CD8-positive, alpha-beta memory T cell (primary cell): ENCODE data around the gene UGT2A2. TPM values are rescaled to one million over a fixed set of nuclear protein-coding genes. Genes with fewer than 3 reads are reported as not detected.
"Not testable (repeated sequence)": the region's sequence is repeated elsewhere in the genome, so short reads cannot be mapped to it uniquely, and the experiment has no call there.

Experiments used
- CTCF ChIA-PET: fragments of 350-600 bp; sonication (Branson Sonifier 250); formaldehyde crosslinking; loops from one replicate; lab custom pipeline; 2021; ENCODE audit warnings: antibody characterized with exemption; lab: Charles Lee
- POLR2A ChIA-PET: fragments of 350-600 bp; sonication (Branson Sonifier 250); formaldehyde crosslinking; loops from one replicate; lab custom pipeline; 2021; ENCODE audit warnings: antibody characterized with exemption; lab: Charles Lee
- DNase-seq, 5 donors: peaks; one replicate each; pipeline versions ENCODE4 v3.0.0 to v3.0.0-alpha.2; 2020 to 2022; ENCODE audit warnings: mixed read lengths in 1 of 5
- H3K27ac ChIP-seq: one replicate; pipeline ENCODE4 v1.7.0; 2013; ENCODE audit warnings: low read depth, mild to moderate bottlenecking, low read length, moderate library complexity
- H3K27me3 ChIP-seq: 2 replicates; pipeline ENCODE4 v1.7.0; 2013; ENCODE audit warnings: low read length, mild to moderate bottlenecking; ENCODE audit not compliant: insufficient read depth, poor library complexity, severe bottlenecking
- H3K36me3 ChIP-seq: 2 replicates; pipeline ENCODE4 v1.7.0; 2013; ENCODE audit warnings: mild to moderate bottlenecking, low read length, moderate library complexity; ENCODE audit not compliant: insufficient read depth
- H3K4me1 ChIP-seq: 2 replicates; pipeline ENCODE4 v1.7.0; 2013; ENCODE audit warnings: mild to moderate bottlenecking, low read length, moderate library complexity; ENCODE audit not compliant: insufficient read depth
- H3K4me3 ChIP-seq: 2 replicates; pipeline ENCODE4 v1.7.0; 2013; ENCODE audit warnings: mild to moderate bottlenecking, low read length
- H3K9me3 ChIP-seq: 2 replicates; pipeline ENCODE4 v1.7.0; 2013; ENCODE audit warnings: mild to moderate bottlenecking, low read length
- H3K27ac Mint-ChIP-seq, 8 donors: one replicate each; pipeline ENCODE4 v1.8.0; 2020 to 2021; ENCODE audit warnings: mixed read lengths in 8 of 8, mild to moderate bottlenecking in 6 of 8, inconsistent platforms in 3 of 8, moderate library complexity in 3 of 8
- H3K27me3 Mint-ChIP-seq, 2 donors: one replicate each; pipeline ENCODE4 v1.8.0; 2020 to 2021; ENCODE audit warnings: mixed read lengths in 2 of 2, mild to moderate bottlenecking in 1 of 2, moderate library complexity in 1 of 2
- H3K36me3 Mint-ChIP-seq, 3 donors: one replicate each; pipeline ENCODE4 v1.8.0; 2020 to 2021; ENCODE audit warnings: mixed read lengths in 3 of 3, inconsistent platforms in 1 of 3, mild to moderate bottlenecking in 1 of 3
- H3K4me1 Mint-ChIP-seq, 3 donors: one replicate each; pipeline ENCODE4 v1.8.0; 2020 to 2021; ENCODE audit warnings: mixed read lengths in 3 of 3, inconsistent platforms in 1 of 3, mild to moderate bottlenecking in 1 of 3
- H3K4me3 Mint-ChIP-seq, 7 donors: one replicate each; pipeline ENCODE4 v1.8.0; 2020 to 2021; ENCODE audit warnings: mixed read lengths in 7 of 7, mild to moderate bottlenecking in 6 of 7, moderate library complexity in 4 of 7, inconsistent platforms in 2 of 7
- H3K9me3 Mint-ChIP-seq, 5 donors: one replicate each; pipeline ENCODE4 v1.8.0; 2020 to 2022; ENCODE audit warnings: mixed read lengths in 5 of 5, mild to moderate bottlenecking in 3 of 5, moderate library complexity in 2 of 5, inconsistent platforms in 1 of 5
- polyA plus RNA-seq: library from polyadenylated mRNA; unstranded; fragments of 300-500 nt; fragmentation: Illumina TruSeq; gene quantifications from one replicate; pipeline ENCODE4 v1.2.3, GENCODE V29; 2021
- total RNA-seq, 2 experiments: library from RNA; stranded (reverse); gene quantifications; one replicate each; pipeline ENCODE4 v1.2.3, GENCODE V29; 2021

The UGT2A2 gene
- total RNA-seq (not detected), polyA plus RNA-seq (not detected)

GRCh38 chr4:69639542-69639941 is at the start of gene UGT2A2:
Gene UGT2A2, minus strand, starts transcription at chr4:69639642. Its CDS starts 2 bp downstream, at chr4:69639640.
- Mint-ChIP-seq H3K4me1 (no peaks in the 10 kb centered on the region), H3K4me3 (no peak within 1 kb of the TSS), H3K27me3 (no peaks in the 10 kb centered on the region), H3K9me3 (peaks cover 0 to 3% (median 0%) of the 10 kb centered on the region in 5 donors), H3K27ac (no peak within 1 kb of the TSS), H3K36me3 (no peaks in the 10 kb centered on the region)
- Histone ChIP-seq H3K27me3 (no peaks in the 10 kb centered on the region), H3K9me3 (no peaks in the 10 kb centered on the region), H3K4me1 (no peaks in the 10 kb centered on the region), H3K27ac (no peak within 1 kb of the TSS), H3K36me3 (no peaks in the 10 kb centered on the region), H3K4me3 (no peak within 1 kb of the TSS)
- ChIA-PET CTCF (no interaction called here), POLR2A (no interaction called here)
- no peak for DNase-seq

GRCh38 chr4:69684804-69685203 is 45.4 kb upstream of the UGT2A2 start:
- CTCF ChIA-PET, result no interaction called here

GRCh38 chr4:69668680-69669079 is 29.2 kb upstream of the UGT2A2 start:
- no peaks in the 10 kb centered on the region for H3K4me1 Mint-ChIP-seq
- Histone ChIP-seq H3K9me3 (no peaks in the 10 kb centered on the region), H3K4me1 (no peaks in the 10 kb centered on the region), H3K27ac (no peak overlapping the region), H3K4me3 (no peak overlapping the region), H3K27me3 (no peaks in the 10 kb centered on the region), H3K36me3 (no peaks in the 10 kb centered on the region)
- H3K27me3 Mint-ChIP-seq, result no peaks in the 10 kb centered on the region
- H3K9me3 Mint-ChIP-seq, result peaks cover 0 to 5% (median 0%) of the 10 kb centered on the region in 5 donors
- ChIA-PET POLR2A (no interaction called here), CTCF (no interaction called here)
- H3K27ac Mint-ChIP-seq, result no peak overlapping the region
- H3K36me3 Mint-ChIP-seq, result no peaks in the 10 kb centered on the region
- no peak for DNase-seq
- H3K4me3 Mint-ChIP-seq, result no peak overlapping the region

More at GRCh38 chr4:69684804-69685203, 45.4 kb upstream of the UGT2A2 start:
- DNase-seq, result no peak
- Histone ChIP-seq H3K36me3 (no peaks in the 10 kb centered on the region), H3K9me3 (no peaks in the 10 kb centered on the region), H3K4me3 (no peak overlapping the region), H3K27ac (no peak overlapping the region), H3K27me3 (no peaks in the 10 kb centered on the region), H3K4me1 (no peaks in the 10 kb centered on the region)
- Mint-ChIP-seq H3K36me3 (no peaks in the 10 kb centered on the region), H3K9me3 (no peaks in the 10 kb centered on the region), H3K4me3 (no peak overlapping the region), H3K4me1 (peaks cover 0 to 4% (median 0%) of the 10 kb centered on the region in 3 donors), H3K27ac (no peak overlapping the region), H3K27me3 (no peaks in the 10 kb centered on the region)
- POLR2A ChIA-PET, result no interaction called here

GRCh38 chr4:69664009-69664408 is 24.6 kb upstream of the UGT2A2 start:
- H3K27ac ChIP-seq, H3K27ac Mint-ChIP-seq, H3K9me3 ChIP-seq, H3K27me3 ChIP-seq, POLR2A ChIA-PET, CTCF ChIA-PET, H3K27me3 Mint-ChIP-seq, H3K4me3 ChIP-seq, H3K36me3 Mint-ChIP-seq, H3K4me1 Mint-ChIP-seq, H3K36me3 ChIP-seq, H3K9me3 Mint-ChIP-seq, H3K4me3 Mint-ChIP-seq, DNase-seq, H3K4me1 ChIP-seq: not testable (repeated sequence)

- H3K9me3 Mint-ChIP-seq, H3K4me3 Mint-ChIP-seq, H3K27me3 Mint-ChIP-seq, H3K4me1 Mint-ChIP-seq, H3K27ac Mint-ChIP-seq, H3K9me3 ChIP-seq, POLR2A ChIA-PET, H3K27me3 ChIP-seq, H3K36me3 ChIP-seq, H3K36me3 Mint-ChIP-seq, DNase-seq, H3K27ac ChIP-seq, H3K4me1 ChIP-seq, CTCF ChIA-PET: not testable (repeated sequence)
- H3K4me3 ChIP-seq, result peak overlapping the region; percentile 37
Measured at GRCh38 chr4:69661130-69661803, 21.8 kb upstream of the UGT2A2 start.

- H3K36me3 Mint-ChIP-seq, result no peaks in the 10 kb centered on the region
- H3K27ac Mint-ChIP-seq, result no peak overlapping the region
- no peak overlapping the region for H3K4me3 Mint-ChIP-seq
- H3K36me3 ChIP-seq, result no peaks in the 10 kb centered on the region
- no peaks in the 10 kb centered on the region for H3K27me3 Mint-ChIP-seq
- ChIA-PET CTCF (no interaction called here), POLR2A (no interaction called here)
- no peaks in the 10 kb centered on the region for H3K27me3 ChIP-seq
- H3K27ac ChIP-seq, result no peak overlapping the region
- H3K4me3 ChIP-seq, result no peak overlapping the region
- no peaks in the 10 kb centered on the region for H3K4me1 ChIP-seq
- DNase-seq, result no peak
- H3K9me3 Mint-ChIP-seq, result peaks cover 0 to 7% (median 3%) of the 10 kb centered on the region in 5 donors
- H3K9me3 ChIP-seq, result no peaks in the 10 kb centered on the region
- no peaks in the 10 kb centered on the region for H3K4me1 Mint-ChIP-seq
Measured at GRCh38 chr4:69658133-69658532, 18.7 kb upstream of the UGT2A2 start.

GRCh38 chr4:69656653-69657158 is 17.3 kb upstream of the UGT2A2 start:
- H3K36me3 Mint-ChIP-seq, result no peaks in the 10 kb centered on the region

GRCh38 chr4:69653147-69653546 is 13.7 kb upstream of the UGT2A2 start, which contains the start of gene UGT2A1:
Gene UGT2A1, minus strand, starts transcription at chr4:69653247. Its CDS starts 5,603 bp downstream, at chr4:69647644.
- DNase-seq, result no peak
- Mint-ChIP-seq H3K9me3 (peaks cover 0 to 3% (median 0%) of the 10 kb centered on the region in 5 donors), H3K27ac (no peak within 1 kb of the TSS), H3K27me3 (no peaks in the 10 kb centered on the region), H3K36me3 (no peaks in the 10 kb centered on the region), H3K4me1 (no peaks in the 10 kb centered on the region), H3K4me3 (no peak within 1 kb of the TSS)
- Histone ChIP-seq H3K4me1 (no peaks in the 10 kb centered on the region), H3K27ac (no peak within 1 kb of the TSS), H3K27me3 (no peaks in the 10 kb centered on the region), H3K36me3 (no peaks in the 10 kb centered on the region), H3K9me3 (no peaks in the 10 kb centered on the region), H3K4me3 (no peak within 1 kb of the TSS)
- POLR2A ChIA-PET, result no interaction called here
- CTCF ChIA-PET, result no interaction called here

More at GRCh38 chr4:69656653-69657158, 17.3 kb upstream of the UGT2A2 start:
- H3K27me3 Mint-ChIP-seq, result no peaks in the 10 kb centered on the region
- Histone ChIP-seq H3K9me3 (no peaks in the 10 kb centered on the region), H3K27ac (no peak overlapping the region), H3K27me3 (no peaks in the 10 kb centered on the region), H3K4me3 (no peak overlapping the region), H3K36me3 (no peaks in the 10 kb centered on the region), H3K4me1 (no peaks in the 10 kb centered on the region)
- DNase-seq, result no peak
- CTCF ChIA-PET, result no interaction called here
- peaks cover 0 to 8% (median 3%) of the 10 kb centered on the region in 5 donors for H3K9me3 Mint-ChIP-seq
- no peaks in the 10 kb centered on the region for H3K4me1 Mint-ChIP-seq
- POLR2A ChIA-PET, result no interaction called here
- no peak overlapping the region for H3K4me3 Mint-ChIP-seq
- peak overlapping the region in 1 of 8 donors; percentile 26 for H3K27ac Mint-ChIP-seq
